GM19193 (cell line): ENCODE measurements around the gene GANAB.

Source experiments
- POLR2A ChIP-seq: IDR thresholded peaks from 4 replicates; pipeline ENCODE4 v1.6.1; 2011; ENCODE audit not compliant: insufficient read depth, insufficient read length; ENCODE audit errors: extremely low read depth

GANAB gene

GRCh38 chr11:62612366-62613290, 33.8 kb downstream of the GANAB start, which contains the start of the genes EML3 and ROM1:
Gene EML3, minus strand, starts transcription at chr11:62612775. Its CDS starts 318 bp downstream, at chr11:62612457.
Gene ROM1, plus strand, starts transcription at chr11:62613257. Its CDS starts 25 bp downstream, at chr11:62613282.
- TF ChIP-seq POLR2A = peak; percentile 13

GRCh38 chr11:62611705-62612365, 34.6 kb downstream of the GANAB start:
- TF ChIP-seq POLR2A = peak; percentile 24

GRCh38 chr11:62610814-62611704, 35.4 kb downstream of the GANAB start:
- TF ChIP-seq POLR2A = no peak

GRCh38 chr11:62610403-62610802, 36.0 kb downstream of the GANAB start:
- TF ChIP-seq POLR2A = no peak

GRCh38 chr11:62608776-62609175, 37.6 kb downstream of the GANAB start:
- TF ChIP-seq POLR2A = no peak

- TF ChIP-seq POLR2A = no peak
These were observed 38.7 kb downstream of the GANAB start for GRCh38 chr11:62607714-62608113.

GRCh38 chr11:62605902-62606301, 40.5 kb downstream of the GANAB start:
- TF ChIP-seq POLR2A = no peak

GRCh38 chr11:62605467-62605866, 40.9 kb downstream of the GANAB start:
- no peak for TF ChIP-seq POLR2A

- TF ChIP-seq POLR2A = no peak
These were observed 41.8 kb downstream of the GANAB start for GRCh38 chr11:62604460-62605120.

- TF ChIP-seq POLR2A = no peak
These were observed 42.6 kb downstream of the GANAB start for GRCh38 chr11:62603776-62604299.

GRCh38 chr11:62603072-62603408, 43.4 kb downstream of the GANAB start:
- no peak for TF ChIP-seq POLR2A

- no peak for TF ChIP-seq POLR2A
These were observed 44.0 kb downstream of the GANAB start for GRCh38 chr11:62602141-62603071.

GRCh38 chr11:62601372-62602140, 44.9 kb downstream of the GANAB start, which contains the start of gene MTA2:
Gene MTA2, minus strand, starts transcription at chr11:62601865. Its CDS starts 415 bp downstream, at chr11:62601450.
- peak; percentile 67 for TF ChIP-seq POLR2A

- TF ChIP-seq POLR2A = no peak
These were observed 45.4 kb downstream of the GANAB start for GRCh38 chr11:62601122-62601371.
